ENCODE measurements around the gene LIMS2. TPM values are rescaled to one million over a fixed set of nuclear protein-coding genes. Genes with fewer than 3 reads are reported as not detected.

LIMS2 gene
- total RNA-seq, 4 donors from 2014 or later: 34.5 to 198 (median 91.3) TPM

- TF ChIP-seq POLR2AphosphoS5 (IDR thresholded peaks at IDR 0.05): no peak
- TF ChIP-seq EP300 (IDR thresholded peaks at IDR 0.05; ENCODE audit: low read depth): no peak
- TF ChIP-seq POLR2A (IDR thresholded peaks at IDR 0.05): no peak
- TF ChIP-seq CTCF (IDR thresholded peaks at IDR 0.05): no peak
- H3K27ac ChIP-seq: peak overlapping the region in 3 of 4 donors; percentile 45 to 83 (median 52)
- no peaks in the 10 kb centered on the region for H3K27me3 ChIP-seq
- no peak overlapping the region for H3K4me3 ChIP-seq
- intact Hi-C loops (cut with DNase I; ENCODE audit: low total_unique reads) (loop anchor here (1.0 kb wide), 1 partner anchor 61 kb away; the partner anchor contains the start of gene SFT2D3), in situ Hi-C loops (cut with MboI; ENCODE audit: low pct_ligation_motif_present in 1 of 4, low pct_unique_long_range_greater_than_20kb in 1 of 4, low sequenced_read_pairs in 3 of 4) (no loop called here)
- WGBS, 2 donors (ENCODE audit: low coverage in 1 of 2): 71% methylated on average over 25 of the region's 25 CpGs; no CpG with 5 or more reads in 1 of the 2 donors
- no peak for DNase-seq
- no peaks in the 10 kb centered on the region for H3K9me3 ChIP-seq
- H3K36me3 ChIP-seq: no peaks in the 10 kb centered on the region
- peaks cover 2 to 26% (median 12%) of the 10 kb centered on the region in 4 donors for H3K4me1 ChIP-seq
Measured at GRCh38 chr2:127640082-127641072, 35.0 kb downstream of the LIMS2 start.

GRCh38 chr2:127639111-127639474, 36.2 kb downstream of the LIMS2 start:
- TF ChIP-seq EP300 (IDR thresholded peaks at IDR 0.05; ENCODE audit: low read depth) (no peak), CTCF (IDR thresholded peaks at IDR 0.05) (no peak), POLR2AphosphoS5 (IDR thresholded peaks at IDR 0.05) (no peak), POLR2A (IDR thresholded peaks at IDR 0.05) (no peak)
- Histone ChIP-seq H3K9me3 (no peaks in the 10 kb centered on the region), H3K4me3 (no peak overlapping the region), H3K4me1 (peaks cover 0 to 22% (median 9%) of the 10 kb centered on the region in 4 donors), H3K27ac (peak overlapping the region; percentile 46 to 83 (median 53)), H3K27me3 (no peaks in the 10 kb centered on the region), H3K36me3 (no peaks in the 10 kb centered on the region)
- intact Hi-C loops (cut with DNase I; ENCODE audit: low total_unique reads) (no loop called here), in situ Hi-C loops (cut with MboI; ENCODE audit: low pct_ligation_motif_present in 1 of 4, low pct_unique_long_range_greater_than_20kb in 1 of 4, low sequenced_read_pairs in 3 of 4) (no loop called here)
- no peak for DNase-seq
- 92% methylated on average over 13 of the region's 13 CpGs; no CpG with 5 or more reads in 1 of the 2 donors for WGBS, 2 donors (ENCODE audit: low coverage in 1 of 2)

GRCh38 chr2:127638361-127639110, 36.8 kb downstream of the LIMS2 start:
- 48 to 89% methylated on average over 3 to 18 of the region's 23 CpGs for WGBS, 2 donors (ENCODE audit: low coverage in 1 of 2)
- Histone ChIP-seq H3K4me3 (no peak overlapping the region), H3K27ac (peak overlapping the region; percentile 46 to 83 (median 53)), H3K27me3 (no peaks in the 10 kb centered on the region), H3K9me3 (no peaks in the 10 kb centered on the region), H3K36me3 (no peaks in the 10 kb centered on the region), H3K4me1 (peaks cover 0 to 22% (median 11%) of the 10 kb centered on the region in 4 donors)
- TF ChIP-seq POLR2AphosphoS5 (IDR thresholded peaks at IDR 0.05) (peak in 2 of 3 donors; percentile 5 to 13), EP300 (IDR thresholded peaks at IDR 0.05; ENCODE audit: low read depth) (no peak), CTCF (IDR thresholded peaks at IDR 0.05) (no peak), POLR2A (IDR thresholded peaks at IDR 0.05) (peak; percentile 7)
- intact Hi-C loops (cut with DNase I; ENCODE audit: low total_unique reads) (no loop called here), in situ Hi-C loops (cut with MboI; ENCODE audit: low pct_ligation_motif_present in 1 of 4, low pct_unique_long_range_greater_than_20kb in 1 of 4, low sequenced_read_pairs in 3 of 4) (no loop called here)
- DNase-seq: no peak

All from transverse colon (tissue), 4 donors.